ENCODE results near the gene S1PR1. TPM values are rescaled to one million over a fixed set of nuclear protein-coding genes. Genes with fewer than 3 reads are reported as not detected.

S1PR1 gene
- total RNA-seq, 2 donors from 2014 or later, result 92.2 to 125 TPM

DNA sequence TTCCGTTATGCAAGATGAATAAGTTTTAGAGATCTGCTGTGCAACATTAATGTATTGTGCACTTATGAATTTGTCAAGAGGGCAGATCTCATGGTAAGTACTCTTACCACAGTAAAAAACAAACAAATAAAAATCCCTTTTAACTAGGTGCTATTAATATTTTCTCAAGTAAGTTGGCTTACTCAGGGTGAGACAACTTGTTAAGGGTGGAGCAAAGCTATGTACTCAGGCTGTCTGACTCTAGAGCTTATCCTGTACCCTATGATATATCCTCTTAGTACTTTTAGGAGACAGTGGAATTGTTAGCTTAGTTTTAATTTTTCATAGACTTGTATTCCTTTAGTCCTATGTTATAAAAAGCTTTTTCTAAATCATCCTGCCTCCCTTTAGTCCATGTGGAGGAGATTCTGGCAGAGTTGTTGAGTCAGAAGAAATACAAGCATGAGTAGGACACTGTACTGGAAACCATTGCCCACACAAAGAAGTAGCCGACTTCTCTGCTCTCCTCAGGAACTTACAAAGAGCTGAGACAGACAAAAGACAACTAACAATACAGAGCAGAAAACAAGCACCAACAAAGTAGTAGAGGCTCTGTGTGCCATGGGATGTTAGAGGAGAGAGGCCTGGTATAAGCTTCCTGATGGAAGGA is 49.2 kb downstream of the S1PR1 start:
- Histone ChIP-seq H3K4me1 (no peaks in the 10 kb centered on the region), H3K27ac (no peak overlapping the region), H3K9me3 (peaks cover 0 to 5% of the 10 kb centered on the region in 2 donors), H3K36me3 (no peaks in the 10 kb centered on the region), H3K27me3 (no peaks in the 10 kb centered on the region), H3K4me3 (no peak overlapping the region)
- no peak for TF ChIP-seq CTCF (IDR thresholded peaks at IDR 0.05)
- DNase-seq (ENCODE audit: low spot score), result no peak

GRCh38 chr1:101288491-101288944 is 51.7 kb downstream of the S1PR1 start:
- no peaks in the 10 kb centered on the region for H3K27me3 ChIP-seq
- H3K36me3 ChIP-seq, result no peaks in the 10 kb centered on the region
- no peak overlapping the region for H3K27ac ChIP-seq
- no peaks in the 10 kb centered on the region for H3K4me1 ChIP-seq
- peaks cover 0 to 5% of the 10 kb centered on the region in 2 donors for H3K9me3 ChIP-seq
- peak; percentile 72 to 92 for TF ChIP-seq CTCF (IDR thresholded peaks at IDR 0.05)
- DNase-seq (ENCODE audit: low spot score), result peak; percentile 81
- no peak overlapping the region for H3K4me3 ChIP-seq

GRCh38 chr1:101290119-101290921 is 53.5 kb downstream of the S1PR1 start:
- H3K36me3 ChIP-seq, result no peaks in the 10 kb centered on the region
- H3K9me3 ChIP-seq, result peaks cover 0 to 2% of the 10 kb centered on the region in 2 donors
- no peaks in the 10 kb centered on the region for H3K4me1 ChIP-seq
- no peak for TF ChIP-seq CTCF (IDR thresholded peaks at IDR 0.05)
- H3K27me3 ChIP-seq, result no peaks in the 10 kb centered on the region
- DNase-seq (ENCODE audit: low spot score), result peak; percentile 23
- H3K4me3 ChIP-seq, result no peak overlapping the region
- no peak overlapping the region for H3K27ac ChIP-seq

Other genes with a start within 250 kb of the S1PR1 start
- 10 to 100 TPM; 13.4 to 26.0 TPM for gene DPH5, start 211.2 kb upstream of the S1PR1 start, total RNA-seq

Data from right atrium auricular region (tissue), 2 donors.